GM18511 (cell line): ENCODE measurements around the gene DGKD.
A peak's percentile ranks its signal among the peaks of the same experiment; 100 is the strongest.

Source experiments
- ATAC-seq: cut with Tn5 transposase; IDR thresholded peaks from one replicate; pipeline ENCODE4 v1.9.1; 2021; ENCODE audit warnings: mild to moderate bottlenecking, moderate library complexity; ENCODE audit not compliant: unreplicated experiment

Gene DGKD

GRCh38 chr2:233338046-233338445, 16.2 kb upstream of the DGKD start:
- ATAC-seq = no peak

GRCh38 chr2:233338812-233339368, 15.4 kb upstream of the DGKD start:
- no peak for ATAC-seq

GRCh38 chr2:233339427-233339826, 14.9 kb upstream of the DGKD start:
- ATAC-seq = no peak

- ATAC-seq = no peak
Observed at GRCh38 chr2:233341296-233341695, 13.0 kb upstream of the DGKD start.

GRCh38 chr2:233342301-233342700, 12.0 kb upstream of the DGKD start:
- ATAC-seq = no peak

- no peak for ATAC-seq
Observed at GRCh38 chr2:233343171-233343705, 11.1 kb upstream of the DGKD start.

- no peak for ATAC-seq
Observed at GRCh38 chr2:233346376-233346775, 7.9 kb upstream of the DGKD start.

GRCh38 chr2:233346930-233347329, 7.4 kb upstream of the DGKD start:
- no peak for ATAC-seq

GRCh38 chr2:233349005-233349998, 5.0 kb upstream of the DGKD start:
- ATAC-seq = peak; percentile 69

- ATAC-seq = no peak
Observed at GRCh38 chr2:233350708-233351107, 3.6 kb upstream of the DGKD start.

GRCh38 chr2:233351423-233351822, 2.9 kb upstream of the DGKD start:
- ATAC-seq = no peak

- ATAC-seq = no peak
Observed at GRCh38 chr2:233352141-233352842, 2.0 kb upstream of the DGKD start.

- ATAC-seq = peak; percentile 3
Observed at GRCh38 chr2:233353101-233353768, 1.1 kb upstream of the DGKD start.

GRCh38 chr2:233354500-233354924, 218 bp downstream of the DGKD start:
- peak; percentile 36 for ATAC-seq

GRCh38 chr2:233354971-233355574, 779 bp downstream of the DGKD start:
- ATAC-seq = peak; percentile 10

GRCh38 chr2:233355916-233356315, 1.6 kb downstream of the DGKD start:
- no peak for ATAC-seq

GRCh38 chr2:233356546-233357308, 2.4 kb downstream of the DGKD start:
- ATAC-seq = no peak

- ATAC-seq = no peak
Observed at GRCh38 chr2:233358335-233358734, 4.0 kb downstream of the DGKD start.

- no peak for ATAC-seq
Observed at GRCh38 chr2:233358947-233359346, 4.7 kb downstream of the DGKD start.

- no peak for ATAC-seq
Observed at GRCh38 chr2:233359823-233360222, 5.5 kb downstream of the DGKD start.
